GM19397 (cell line): ENCODE data around the gene SPATC1L.
"Not testable (repeated sequence)": the region's sequence is repeated elsewhere in the genome, so short reads cannot be mapped to it uniquely, and the experiment has no call there.

Experiments used
- ATAC-seq: cut with Tn5 transposase; IDR thresholded peaks from one replicate; pipeline ENCODE4 v1.9.1; 2021; ENCODE audit warnings: mild to moderate bottlenecking, moderate library complexity; ENCODE audit not compliant: unreplicated experiment

SPATC1L gene

GRCh38 chr21:46151989-46152926 lies 32.0 kb downstream of the SPATC1L start:
- no peak for ATAC-seq

GRCh38 chr21:46151261-46151988 lies 32.8 kb downstream of the SPATC1L start:
- ATAC-seq, result no peak

- no peak for ATAC-seq
Observed at GRCh38 chr21:46150491-46151121, 33.7 kb downstream of the SPATC1L start.

GRCh38 chr21:46150073-46150472 lies 34.2 kb downstream of the SPATC1L start:
- no peak for ATAC-seq

- ATAC-seq, result no peak
Observed at GRCh38 chr21:46149205-46149901, 34.9 kb downstream of the SPATC1L start.

GRCh38 chr21:46148106-46148505 lies 36.2 kb downstream of the SPATC1L start:
- no peak for ATAC-seq

- not testable (repeated sequence) for ATAC-seq
Observed at GRCh38 chr21:46147429-46147828, 36.8 kb downstream of the SPATC1L start.

- no peak for ATAC-seq
Observed at GRCh38 chr21:46146856-46147255, 37.4 kb downstream of the SPATC1L start.

GRCh38 chr21:46145840-46146691 lies 38.2 kb downstream of the SPATC1L start:
- no peak for ATAC-seq

- ATAC-seq, result no peak
Observed at GRCh38 chr21:46145159-46145839, 39.0 kb downstream of the SPATC1L start.

- no peak for ATAC-seq
Observed at GRCh38 chr21:46144464-46145070, 39.7 kb downstream of the SPATC1L start.

- ATAC-seq, result no peak
Observed at GRCh38 chr21:46142582-46143473, 41.4 kb downstream of the SPATC1L start.

- no peak for ATAC-seq
Observed at GRCh38 chr21:46141767-46142581, 42.3 kb downstream of the SPATC1L start.

GRCh38 chr21:46140352-46141003 lies 43.8 kb downstream of the SPATC1L start:
- not testable (repeated sequence) for ATAC-seq

GRCh38 chr21:46139686-46140085 lies 44.6 kb downstream of the SPATC1L start:
- no peak for ATAC-seq

GRCh38 chr21:46138383-46138970 lies 45.8 kb downstream of the SPATC1L start:
- ATAC-seq, result no peak
